Fibroblast of pulmonary artery (primary cell): ENCODE results near the gene PLEKHM3.

Experiments
- DNase-seq: peaks from one replicate; pipeline ENCODE4 v3.0.0-alpha.2; 2010; ENCODE audit warnings: low read depth
- H3K4me3 ChIP-seq: replicated peaks from 2 replicates; pipeline ENCODE4 v1.5.1; 2011; ENCODE audit warnings: low read depth, mild to moderate bottlenecking, control low read depth, low read length, moderate library complexity
- TF ChIP-seq, protein P1 (sequence below): IDR thresholded peaks from 2 replicates; pipeline ENCODE4 v1.5.1; 2011; ENCODE audit warnings: mild to moderate bottlenecking, control low read depth, low read length, inconsistent platforms; ENCODE audit errors: missing control alignments

PLEKHM3 gene

DNA sequence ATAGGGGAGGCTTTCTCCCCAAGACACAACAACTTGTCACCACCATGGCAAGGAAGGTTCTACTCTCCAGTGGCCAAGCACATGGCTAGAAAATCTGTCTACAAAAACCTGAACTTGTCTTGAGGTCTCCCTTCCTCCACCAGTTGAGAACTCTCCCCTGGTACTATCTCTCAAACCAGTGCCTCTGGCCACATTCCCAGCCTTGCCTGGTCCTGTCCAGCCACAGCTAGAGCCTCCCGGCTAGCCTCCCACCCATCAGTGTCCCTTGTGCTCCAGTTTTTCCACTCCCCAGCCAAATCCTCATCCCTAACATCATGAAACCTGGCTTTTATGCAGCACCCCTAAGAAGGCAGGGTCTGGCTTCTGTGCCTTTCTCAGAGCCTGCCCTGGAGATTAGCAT, 234.4 kb downstream of the PLEKHM3 start:
- H3K4me3 ChIP-seq = no peak overlapping the region
- TF ChIP-seq, protein P1, sequence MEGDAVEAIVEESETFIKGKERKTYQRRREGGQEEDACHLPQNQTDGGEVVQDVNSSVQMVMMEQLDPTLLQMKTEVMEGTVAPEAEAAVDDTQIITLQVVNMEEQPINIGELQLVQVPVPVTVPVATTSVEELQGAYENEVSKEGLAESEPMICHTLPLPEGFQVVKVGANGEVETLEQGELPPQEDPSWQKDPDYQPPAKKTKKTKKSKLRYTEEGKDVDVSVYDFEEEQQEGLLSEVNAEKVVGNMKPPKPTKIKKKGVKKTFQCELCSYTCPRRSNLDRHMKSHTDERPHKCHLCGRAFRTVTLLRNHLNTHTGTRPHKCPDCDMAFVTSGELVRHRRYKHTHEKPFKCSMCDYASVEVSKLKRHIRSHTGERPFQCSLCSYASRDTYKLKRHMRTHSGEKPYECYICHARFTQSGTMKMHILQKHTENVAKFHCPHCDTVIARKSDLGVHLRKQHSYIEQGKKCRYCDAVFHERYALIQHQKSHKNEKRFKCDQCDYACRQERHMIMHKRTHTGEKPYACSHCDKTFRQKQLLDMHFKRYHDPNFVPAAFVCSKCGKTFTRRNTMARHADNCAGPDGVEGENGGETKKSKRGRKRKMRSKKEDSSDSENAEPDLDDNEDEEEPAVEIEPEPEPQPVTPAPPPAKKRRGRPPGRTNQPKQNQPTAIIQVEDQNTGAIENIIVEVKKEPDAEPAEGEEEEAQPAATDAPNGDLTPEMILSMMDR = no peak

DNA sequence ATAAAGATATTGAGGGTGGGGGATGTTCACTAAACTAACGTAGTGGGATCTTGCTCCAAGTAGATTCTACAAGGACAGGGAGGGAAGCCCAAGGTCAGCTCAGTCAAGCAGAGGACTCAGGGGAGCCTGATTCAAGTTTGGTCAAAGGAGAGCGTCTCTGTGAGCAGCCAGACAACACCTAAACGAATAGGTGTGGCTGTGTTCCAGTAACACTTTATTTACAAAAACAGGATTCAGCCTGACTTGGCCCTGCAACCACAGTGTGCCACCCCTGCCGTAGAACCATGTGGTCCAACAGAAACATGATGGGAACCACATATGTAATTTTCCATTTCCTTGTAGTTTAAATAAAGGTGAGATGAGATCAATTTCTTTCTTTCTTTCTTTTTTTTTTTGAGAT, 237.5 kb downstream of the PLEKHM3 start:
- DNase-seq = no peak
- TF ChIP-seq, protein P1 = no peak
- H3K4me3 ChIP-seq = no peak overlapping the region

More for the DNA sequence above, 234.4 kb downstream of the PLEKHM3 start:
- no peak for DNase-seq

GRCh38 chr2:207787017-207787416, 238.3 kb downstream of the PLEKHM3 start:
- no peak for DNase-seq
- no peak overlapping the region for H3K4me3 ChIP-seq
- TF ChIP-seq, protein P1 = no peak

DNA sequence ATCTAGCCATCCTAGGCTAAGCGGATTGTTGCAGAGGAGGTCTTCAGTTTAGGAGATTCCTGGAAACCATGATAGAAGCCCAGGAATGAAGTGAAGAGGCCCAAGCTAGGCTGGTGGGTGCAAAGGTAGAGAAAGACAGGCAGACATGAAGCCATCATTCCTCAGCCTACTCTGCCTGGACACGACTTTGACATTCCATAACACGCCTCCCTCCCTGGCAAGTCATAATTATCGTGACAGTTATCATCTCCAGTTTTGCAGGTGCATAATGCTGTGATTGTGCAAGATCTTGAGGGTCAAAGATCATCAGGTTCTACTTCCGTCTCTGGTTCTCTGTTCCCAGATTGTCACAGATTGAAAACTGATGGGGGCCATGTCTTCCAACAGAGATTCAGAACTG, 240.4 kb downstream of the PLEKHM3 start:
- TF ChIP-seq, protein P1 = no peak
- DNase-seq = no peak
- no peak overlapping the region for H3K4me3 ChIP-seq

GRCh38 chr2:207783514-207783913, 241.8 kb downstream of the PLEKHM3 start:
- TF ChIP-seq, protein P1 = no peak

GRCh38 chr2:207782238-207783030, 242.9 kb downstream of the PLEKHM3 start:
- TF ChIP-seq, protein P1 = no peak
- no peak for DNase-seq

More at GRCh38 chr2:207783514-207783913, 241.8 kb downstream of the PLEKHM3 start:
- no peak for DNase-seq
- no peak overlapping the region for H3K4me3 ChIP-seq

DNA sequence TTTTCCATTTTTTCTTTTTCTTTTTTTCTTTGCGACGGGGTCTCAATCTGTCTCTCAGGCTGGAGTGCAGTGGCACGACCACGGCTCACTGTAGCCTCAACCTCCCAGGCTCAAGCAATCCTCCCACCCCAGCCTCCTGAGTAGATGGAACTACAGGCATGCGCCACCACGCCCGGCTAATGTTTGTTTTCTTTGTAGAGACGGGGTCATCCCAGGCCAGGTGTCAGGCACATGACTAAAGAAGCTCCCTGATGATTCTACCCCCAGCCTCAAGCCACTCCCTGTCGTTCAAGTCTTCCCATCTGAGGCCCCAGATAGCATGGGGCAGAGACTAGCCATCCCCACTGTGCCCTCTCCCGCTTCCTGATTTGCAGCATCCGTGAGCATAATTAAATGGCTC, 245.8 kb downstream of the PLEKHM3 start:
- TF ChIP-seq, protein P1 = no peak
- H3K4me3 ChIP-seq = no peak overlapping the region
- no peak for DNase-seq

More at GRCh38 chr2:207782238-207783030, 242.9 kb downstream of the PLEKHM3 start:
- H3K4me3 ChIP-seq = no peak overlapping the region
